ENCODE measurements around the gene PREB. TPM values are rescaled to one million over a fixed set of nuclear protein-coding genes. Genes with fewer than 3 reads are reported as not detected.
A peak's percentile ranks its signal among the peaks of the same experiment; 100 is the strongest.

The PREB gene
- total and polyA plus RNA-seq, 2 of the 13 experiments (the other 11 are each of a cell fraction or from before 2014, with no cell fraction given): 112 to 192 TPM

GRCh38 chr2:27123302-27124150, 10.9 kb downstream of the PREB start, which contains the start of gene ABHD1 (continued):
- TF ChIP-seq, protein P1, sequence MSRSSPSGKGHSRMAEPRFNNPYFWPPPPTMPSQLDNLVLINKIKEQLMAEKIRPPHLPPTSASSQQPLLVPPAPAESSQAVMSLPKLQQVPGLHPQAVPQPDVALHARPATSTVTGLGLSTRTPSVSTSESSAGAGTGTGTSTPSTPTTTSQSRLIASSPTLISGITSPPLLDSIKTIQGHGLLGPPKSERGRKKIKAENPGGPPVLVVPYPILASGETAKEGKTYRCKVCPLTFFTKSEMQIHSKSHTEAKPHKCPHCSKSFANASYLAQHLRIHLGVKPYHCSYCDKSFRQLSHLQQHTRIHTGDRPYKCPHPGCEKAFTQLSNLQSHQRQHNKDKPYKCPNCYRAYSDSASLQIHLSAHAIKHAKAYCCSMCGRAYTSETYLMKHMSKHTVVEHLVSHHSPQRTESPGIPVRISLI (CRISPR knock-in tag; IDR thresholded peaks at IDR 0.05; ENCODE audit: borderline replicate concordance): 0 out of 2 replicates have a peak, but pooled peaks have one; percentile 21
- TF ChIP-seq RARG (CRISPR knock-in tag; IDR thresholded peaks at IDR 0.05; ENCODE audit: low read depth): 0 out of 2 replicates have a peak, but pooled peaks have one; percentile 42
- peak; percentile 65; the same call in 1 of the 2 replicates for TF ChIP-seq ZSCAN31 (CRISPR knock-in tag; IDR thresholded peaks at IDR 0.05; ENCODE audit: low read depth)
- TF ChIP-seq ZNF225 (CRISPR knock-in tag; IDR thresholded peaks at IDR 0.05): no peak; the same call in 1 of the 2 replicates
- TF ChIP-seq LBX2 (CRISPR knock-in tag; IDR thresholded peaks at IDR 0.05; ENCODE audit: borderline replicate concordance): no peak
- no peak for TF ChIP-seq MIXL1 (CRISPR knock-in tag; IDR thresholded peaks at IDR 0.05)
- TF ChIP-seq U2AF1 (optimal IDR thresholded peaks at IDR 0.05; ENCODE audit: low read depth, low read length): no peak
- no peak for TF ChIP-seq ZNF136 (CRISPR knock-in tag; IDR thresholded peaks at IDR 0.05; ENCODE audit: low read depth)
- no peak for TF ChIP-seq ATRX (CRISPR knock-in tag; IDR thresholded peaks at IDR 0.05; ENCODE audit: borderline replicate concordance)
- peak; percentile 48 for TF ChIP-seq ZNF605 (CRISPR knock-in tag; IDR thresholded peaks at IDR 0.05)
- TF ChIP-seq ZNF383 (CRISPR knock-in tag; IDR thresholded peaks at IDR 0.05; ENCODE audit: borderline replicate concordance): no peak
- no peak for TF ChIP-seq NFATC3 (CRISPR knock-in tag; IDR thresholded peaks at IDR 0.05)
- no peak for TF ChIP-seq BHLHE40 (IDR thresholded peaks at IDR 0.05; ENCODE audit: low read length)
- no peak for TF ChIP-seq ZNF563 (CRISPR knock-in tag; IDR thresholded peaks at IDR 0.05)
- TF ChIP-seq, protein P2, sequence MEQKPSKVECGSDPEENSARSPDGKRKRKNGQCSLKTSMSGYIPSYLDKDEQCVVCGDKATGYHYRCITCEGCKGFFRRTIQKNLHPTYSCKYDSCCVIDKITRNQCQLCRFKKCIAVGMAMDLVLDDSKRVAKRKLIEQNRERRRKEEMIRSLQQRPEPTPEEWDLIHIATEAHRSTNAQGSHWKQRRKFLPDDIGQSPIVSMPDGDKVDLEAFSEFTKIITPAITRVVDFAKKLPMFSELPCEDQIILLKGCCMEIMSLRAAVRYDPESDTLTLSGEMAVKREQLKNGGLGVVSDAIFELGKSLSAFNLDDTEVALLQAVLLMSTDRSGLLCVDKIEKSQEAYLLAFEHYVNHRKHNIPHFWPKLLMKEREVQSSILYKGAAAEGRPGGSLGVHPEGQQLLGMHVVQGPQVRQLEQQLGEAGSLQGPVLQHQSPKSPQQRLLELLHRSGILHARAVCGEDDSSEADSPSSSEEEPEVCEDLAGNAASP (CRISPR knock-in tag; IDR thresholded peaks at IDR 0.05; ENCODE audit: borderline replicate concordance): no peak; the same call in 1 of the 2 replicates
- peak; percentile 89 for TF ChIP-seq ZMAT3 (CRISPR knock-in tag; conservative IDR thresholded peaks at IDR 0.05)
- TF ChIP-seq ZFP91 (CRISPR knock-in tag; IDR thresholded peaks at IDR 0.05; ENCODE audit: borderline replicate concordance): peak; percentile 87; the same call in 1 of the 2 replicates
- no peak for TF ChIP-seq ZFP36 (IDR thresholded peaks at IDR 0.05; ENCODE audit: borderline replicate concordance, low read depth, low read length, partially characterized antibody)
- no peak for TF ChIP-seq SRSF4 (IDR thresholded peaks at IDR 0.05; ENCODE audit: low read depth, low read length, poor library complexity, severe bottlenecking)
- TF ChIP-seq SNAI1 (CRISPR knock-in tag; IDR thresholded peaks at IDR 0.05; ENCODE audit: borderline replicate concordance): no peak
- TF ChIP-seq TAF1 (CRISPR knock-in tag; IDR thresholded peaks at IDR 0.05): no peak; the same call in 1 of the 2 replicates
- no peak; the same call in 1 of the 2 replicates for TF ChIP-seq ARNT2 (CRISPR knock-in tag; IDR thresholded peaks at IDR 0.05; ENCODE audit: low read depth)
- TF ChIP-seq ZNF550 (CRISPR knock-in tag; IDR thresholded peaks at IDR 0.05; ENCODE audit: borderline replicate concordance): no peak
- TF ChIP-seq CREB1 (IDR thresholded peaks at IDR 0.05): peak; percentile 62
- no peak for TF ChIP-seq CREB1 (CRISPR knock-in tag; IDR thresholded peaks at IDR 0.05)
- no peak for TF ChIP-seq ZNF350 (CRISPR knock-in tag; IDR thresholded peaks at IDR 0.05; ENCODE audit: borderline replicate concordance, low read depth)

All from HepG2 (cell line).